CD4-positive, alpha-beta memory T cell (primary cell): ENCODE data around the gene AZIN2. TPM values are rescaled to one million over a fixed set of nuclear protein-coding genes. Genes with fewer than 3 reads are reported as not detected.
"Not testable (repeated sequence)": the region's sequence is repeated elsewhere in the genome, so short reads cannot be mapped to it uniquely, and the experiment has no call there.

Experiments
- CTCF ChIA-PET: fragments of 350-600 bp; sonication (Branson Sonifier 250); formaldehyde crosslinking; loops from one replicate; lab custom pipeline; 2021; ENCODE audit warnings: inconsistent platforms; ENCODE audit not compliant: partially characterized antibody; lab: Charles Lee
- POLR2A ChIA-PET: fragments of 350-600 bp; sonication (Branson Sonifier 250); formaldehyde crosslinking; loops from one replicate; lab custom pipeline; 2021; ENCODE audit not compliant: partially characterized antibody; lab: Charles Lee
- DNase-seq, 5 donors: peaks; one replicate each; pipeline versions ENCODE4 v3.0.0 to v3.0.0-alpha.2; 2020 to 2022; ENCODE audit warnings: mixed read lengths in 1 of 5
- H3K27ac ChIP-seq: one replicate; pipeline ENCODE4 v1.7.0; 2013; ENCODE audit warnings: low read depth, low read length
- H3K27me3 ChIP-seq: 2 replicates; pipeline ENCODE4 v1.7.0; 2013; ENCODE audit warnings: mild to moderate bottlenecking, low read length, moderate library complexity; ENCODE audit not compliant: insufficient read depth
- H3K36me3 ChIP-seq: 2 replicates; pipeline ENCODE4 v1.7.0; 2013; ENCODE audit warnings: mild to moderate bottlenecking, low read length, moderate library complexity; ENCODE audit not compliant: insufficient read depth
- H3K4me1 ChIP-seq: 2 replicates; pipeline ENCODE4 v1.7.0; 2013; ENCODE audit warnings: mild to moderate bottlenecking, low read length, moderate library complexity; ENCODE audit not compliant: insufficient read depth
- H3K4me3 ChIP-seq, 2 donors: one replicate each; pipeline ENCODE4 v1.7.0; 2013; ENCODE audit warnings: low read length in 2 of 2, mild to moderate bottlenecking in 1 of 2
- H3K9me3 ChIP-seq, 2 donors: one replicate each; pipeline ENCODE4 v1.7.0; 2013; ENCODE audit warnings: low read length in 2 of 2, control low read depth in 1 of 2; ENCODE audit not compliant: control insufficient read depth in 1 of 2
- H3K27ac Mint-ChIP-seq, 7 donors: one replicate each; pipeline ENCODE4 v1.8.0; 2020 to 2021; ENCODE audit warnings: mixed read lengths in 7 of 7, mild to moderate bottlenecking in 6 of 7, inconsistent platforms in 3 of 7, moderate library complexity in 3 of 7
- H3K27me3 Mint-ChIP-seq, 2 donors: one replicate each; pipeline ENCODE4 v1.8.0; 2020 to 2021; ENCODE audit warnings: mixed read lengths in 2 of 2
- H3K36me3 Mint-ChIP-seq, 2 donors: one replicate each; pipeline ENCODE4 v1.8.0; 2020 to 2021; ENCODE audit warnings: mixed read lengths in 2 of 2, inconsistent platforms in 1 of 2, mild to moderate bottlenecking in 1 of 2
- H3K4me1 Mint-ChIP-seq, 4 donors: one replicate each; pipeline ENCODE4 v1.8.0; 2020 to 2021; ENCODE audit warnings: mixed read lengths in 4 of 4, mild to moderate bottlenecking in 1 of 4
- H3K4me3 Mint-ChIP-seq, 8 donors: one replicate each; pipeline ENCODE4 v1.8.0; 2020 to 2021; ENCODE audit warnings: mixed read lengths in 8 of 8, mild to moderate bottlenecking in 7 of 8, moderate library complexity in 6 of 8, inconsistent platforms in 3 of 8
- H3K9me3 Mint-ChIP-seq, 8 donors: one replicate each; pipeline ENCODE4 v1.8.0; 2020 to 2021; ENCODE audit warnings: mixed read lengths in 8 of 8, mild to moderate bottlenecking in 5 of 8, inconsistent platforms in 3 of 8, moderate library complexity in 1 of 8
- intact Hi-C: fragments of 100-400 bp; cut with micrococcal nuclease; formaldehyde crosslinking; loops from one replicate; pipeline ENCODE4 v1.15.1; 2023
- polyA plus RNA-seq, 2 donors: library from polyadenylated mRNA; unstranded; fragments of 300-500 nt; fragmentation: Illumina TruSeq; gene quantifications; one replicate each; pipeline ENCODE4 v1.2.3, GENCODE V29; 2021
- total RNA-seq, 2 experiments: library from RNA; stranded (reverse); gene quantifications; one replicate each; pipeline ENCODE4 v1.2.3, GENCODE V29; 2021

AZIN2 gene
- total and polyA plus RNA-seq, 4 experiments from 2014 or later = 5.4 to 8.0 (median 6.8) TPM

GRCh38 chr1:33041026-33041425 lies 39.9 kb upstream of the AZIN2 start:
- H3K27me3 Mint-ChIP-seq = no peaks in the 10 kb centered on the region
- Histone ChIP-seq H3K9me3 (no peaks in the 10 kb centered on the region), H3K27ac (no peak overlapping the region), H3K36me3 (no peaks in the 10 kb centered on the region), H3K4me1 (peaks cover 18% of the 10 kb centered on the region), H3K27me3 (no peaks in the 10 kb centered on the region), H3K4me3 (no peak overlapping the region)
- peaks cover 14 to 26% (median 21%) of the 10 kb centered on the region in 4 donors for H3K4me1 Mint-ChIP-seq
- ChIA-PET CTCF (no interaction called here), POLR2A (no interaction called here)
- no peaks in the 10 kb centered on the region for H3K9me3 Mint-ChIP-seq
- DNase-seq = no peak
- H3K27ac Mint-ChIP-seq = no peak overlapping the region
- peaks cover 0 to 7% of the 10 kb centered on the region in 2 donors for H3K36me3 Mint-ChIP-seq
- no peak overlapping the region for H3K4me3 Mint-ChIP-seq
- intact Hi-C loops = no loop called here

- H3K27me3 ChIP-seq = no peaks in the 10 kb centered on the region
- no peaks in the 10 kb centered on the region for H3K36me3 ChIP-seq
- intact Hi-C loops = no loop called here
- no peak for DNase-seq
- H3K4me3 ChIP-seq = no peak overlapping the region
- H3K4me3 Mint-ChIP-seq = no peak overlapping the region
- peaks cover 9% of the 10 kb centered on the region for H3K4me1 ChIP-seq
- no peak overlapping the region for H3K27ac Mint-ChIP-seq
- H3K27ac ChIP-seq = no peak overlapping the region
- ChIA-PET CTCF (interaction anchor here (1.2 to 3.7 kb wide), 2 partner anchors 12 to 14 kb away, joined by 3 to 14 read pairs; no protein-coding TSS in a partner anchor), POLR2A (no interaction called here)
- no peaks in the 10 kb centered on the region for H3K9me3 Mint-ChIP-seq
- H3K4me1 Mint-ChIP-seq = peaks cover 5 to 14% (median 11%) of the 10 kb centered on the region in 4 donors
- no peaks in the 10 kb centered on the region for H3K27me3 Mint-ChIP-seq
- no peaks in the 10 kb centered on the region for H3K9me3 ChIP-seq
- H3K36me3 Mint-ChIP-seq = no peaks in the 10 kb centered on the region
These were observed 38.1 kb upstream of the AZIN2 start for GRCh38 chr1:33042831-33043230.

GRCh38 chr1:33043267-33044092 lies 37.5 kb upstream of the AZIN2 start:
- Mint-ChIP-seq H3K9me3 (no peaks in the 10 kb centered on the region), H3K4me3 (no peak overlapping the region), H3K27me3 (peaks cover 0 to 1% of the 10 kb centered on the region in 2 donors), H3K36me3 (no peaks in the 10 kb centered on the region), H3K4me1 (peaks cover 5 to 14% (median 11%) of the 10 kb centered on the region in 4 donors), H3K27ac (peak overlapping the region in 2 of 7 donors; percentile 1 to 58)
- DNase-seq = no peak
- POLR2A ChIA-PET = no interaction called here
- CTCF ChIA-PET = interaction anchor here (3.7 kb wide), 1 partner anchor 12 kb away, joined by 14 read pairs; no protein-coding TSS in a partner anchor
- Histone ChIP-seq H3K4me3 (no peak overlapping the region), H3K27ac (no peak overlapping the region), H3K4me1 (peaks cover 9% of the 10 kb centered on the region), H3K27me3 (no peaks in the 10 kb centered on the region), H3K9me3 (no peaks in the 10 kb centered on the region), H3K36me3 (no peaks in the 10 kb centered on the region)
- intact Hi-C loops = no loop called here

GRCh38 chr1:33045246-33045645 lies 35.7 kb upstream of the AZIN2 start:
- Histone ChIP-seq H3K4me1 (peaks cover 9% of the 10 kb centered on the region), H3K4me3 (no peak overlapping the region), H3K27ac (no peak overlapping the region), H3K27me3 (no peaks in the 10 kb centered on the region), H3K9me3 (no peaks in the 10 kb centered on the region), H3K36me3 (no peaks in the 10 kb centered on the region)
- ChIA-PET POLR2A (interaction anchor here (0.6 kb wide), 1 partner anchor 92 kb away, joined by 3 read pairs; no protein-coding TSS in a partner anchor), CTCF (interaction anchor here (1.6 to 3.7 kb wide), 2 partner anchors 10 to 94 kb away, joined by 4 to 14 read pairs; no protein-coding TSS in a partner anchor)
- H3K36me3 Mint-ChIP-seq = no peaks in the 10 kb centered on the region
- DNase-seq = no peak
- H3K27me3 Mint-ChIP-seq = peaks cover 0 to 1% of the 10 kb centered on the region in 2 donors
- intact Hi-C loops = no loop called here
- peaks cover 5 to 14% (median 11%) of the 10 kb centered on the region in 4 donors for H3K4me1 Mint-ChIP-seq
- no peaks in the 10 kb centered on the region for H3K9me3 Mint-ChIP-seq
- H3K27ac Mint-ChIP-seq = peak overlapping the region in 5 of 7 donors; percentile 29 to 84 (median 70)
- H3K4me3 Mint-ChIP-seq = no peak overlapping the region

GRCh38 chr1:33045814-33046213 lies 35.1 kb upstream of the AZIN2 start:
- peaks cover 9% of the 10 kb centered on the region for H3K4me1 ChIP-seq
- ChIA-PET POLR2A (no interaction called here), CTCF (interaction anchor here (1.6 to 2.9 kb wide), 2 partner anchors 10 to 94 kb away, joined by 4 to 10 read pairs; no protein-coding TSS in a partner anchor)
- Mint-ChIP-seq H3K9me3 (no peaks in the 10 kb centered on the region), H3K36me3 (no peaks in the 10 kb centered on the region), H3K27ac (peak overlapping the region; percentile 5 to 90 (median 70)), H3K27me3 (peaks cover 0 to 1% of the 10 kb centered on the region in 2 donors), H3K4me1 (peaks cover 5 to 14% (median 11%) of the 10 kb centered on the region in 4 donors), H3K4me3 (no peak overlapping the region)
- DNase-seq = peak; percentile 21 to 63 (median 46)
- H3K9me3 ChIP-seq = no peaks in the 10 kb centered on the region
- H3K4me3 ChIP-seq = no peak overlapping the region
- no peak overlapping the region for H3K27ac ChIP-seq
- intact Hi-C loops = no loop called here
- no peaks in the 10 kb centered on the region for H3K27me3 ChIP-seq
- no peaks in the 10 kb centered on the region for H3K36me3 ChIP-seq

- H3K36me3 ChIP-seq, H3K27me3 ChIP-seq, H3K27me3 Mint-ChIP-seq, intact Hi-C loops, H3K4me3 Mint-ChIP-seq, H3K4me3 ChIP-seq, DNase-seq, H3K4me1 ChIP-seq, H3K36me3 Mint-ChIP-seq, H3K9me3 Mint-ChIP-seq, H3K27ac ChIP-seq, H3K9me3 ChIP-seq, POLR2A ChIA-PET: not testable (repeated sequence)
- CTCF ChIA-PET = interaction anchor here (1.6 to 2.9 kb wide), 2 partner anchors 9 to 95 kb away, joined by 4 to 10 read pairs; no protein-coding TSS in a partner anchor
- Mint-ChIP-seq H3K27ac (peak overlapping the region in 6 of 7 donors; percentile 5 to 90 (median 58)), H3K4me1 (peaks cover 5 to 14% (median 11%) of the 10 kb centered on the region in 4 donors)
These were observed 34.7 kb upstream of the AZIN2 start for GRCh38 chr1:33046234-33046633.

GRCh38 chr1:33047290-33047689 lies 33.7 kb upstream of the AZIN2 start:
- H3K36me3 Mint-ChIP-seq = no peaks in the 10 kb centered on the region
- Histone ChIP-seq H3K4me1 (peaks cover 9% of the 10 kb centered on the region), H3K27me3 (no peaks in the 10 kb centered on the region), H3K4me3 (no peak overlapping the region), H3K9me3 (no peaks in the 10 kb centered on the region), H3K27ac (no peak overlapping the region), H3K36me3 (no peaks in the 10 kb centered on the region)
- POLR2A ChIA-PET = interaction anchor here (0.5 kb wide), 1 partner anchor 854 kb away, joined by 3 read pairs; no protein-coding TSS in a partner anchor
- peaks cover 5 to 14% (median 11%) of the 10 kb centered on the region in 4 donors for H3K4me1 Mint-ChIP-seq
- H3K27me3 Mint-ChIP-seq = peaks cover 0 to 1% of the 10 kb centered on the region in 2 donors
- H3K4me3 Mint-ChIP-seq = no peak overlapping the region
- no peak for DNase-seq
- CTCF ChIA-PET = interaction anchor here (2.9 kb wide), 1 partner anchor 8 kb away, joined by 10 read pairs; no protein-coding TSS in a partner anchor
- peak overlapping the region in 1 of 7 donors; percentile 36 for H3K27ac Mint-ChIP-seq
- no peaks in the 10 kb centered on the region for H3K9me3 Mint-ChIP-seq
- intact Hi-C loops = no loop called here
